Suppressor macrophage treated with lipopolysaccharide for 1 hour (primary cell): ENCODE data around the gene TMED4.

ENCODE experiments used
- DNase-seq, 3 donors: peaks; one replicate each; pipeline ENCODE4 v3.0.0-alpha.2; 2020 to 2022

The TMED4 gene

DNA sequence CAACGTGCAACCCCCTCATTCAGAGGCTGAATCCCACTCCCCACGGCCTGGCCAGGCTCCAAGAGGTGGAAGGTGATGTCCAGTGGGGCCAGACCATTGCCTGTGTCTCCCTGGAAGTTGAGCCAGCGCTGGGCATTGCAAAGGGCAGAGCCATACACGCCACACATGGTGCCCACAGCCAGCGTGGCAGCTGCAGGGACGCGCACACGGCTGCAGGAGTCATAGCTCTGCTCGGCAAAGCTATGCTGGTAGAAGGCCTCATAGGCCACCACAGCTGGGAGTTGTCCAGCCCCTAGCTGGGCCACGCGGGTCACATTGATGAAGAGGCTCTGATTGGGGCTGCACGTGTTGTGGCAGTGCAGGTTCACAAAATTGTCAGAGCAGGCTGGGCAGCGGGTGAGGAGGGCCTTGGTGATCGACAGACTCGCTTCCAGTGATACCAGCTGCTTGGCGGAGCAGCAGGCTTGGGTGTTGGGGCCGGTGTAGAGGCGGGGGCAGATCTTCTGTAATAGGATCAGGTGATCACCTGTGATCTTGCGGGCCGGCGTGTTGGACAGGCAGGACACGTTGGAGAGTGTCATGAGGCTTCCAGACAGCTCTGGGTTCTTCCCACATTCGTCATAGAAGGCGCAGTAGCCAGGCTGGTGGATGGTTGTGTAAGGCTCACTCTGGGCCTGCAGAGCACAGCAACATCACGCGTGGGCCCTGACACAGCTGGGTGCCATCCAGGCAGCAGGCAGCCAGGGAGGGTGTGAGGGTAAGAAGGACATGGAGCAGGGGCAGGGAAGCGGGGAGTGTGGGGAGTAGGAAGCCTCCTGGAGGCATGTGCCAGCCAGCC is 42.1 kb downstream of the TMED4 start:
- no peak for DNase-seq

DNA sequence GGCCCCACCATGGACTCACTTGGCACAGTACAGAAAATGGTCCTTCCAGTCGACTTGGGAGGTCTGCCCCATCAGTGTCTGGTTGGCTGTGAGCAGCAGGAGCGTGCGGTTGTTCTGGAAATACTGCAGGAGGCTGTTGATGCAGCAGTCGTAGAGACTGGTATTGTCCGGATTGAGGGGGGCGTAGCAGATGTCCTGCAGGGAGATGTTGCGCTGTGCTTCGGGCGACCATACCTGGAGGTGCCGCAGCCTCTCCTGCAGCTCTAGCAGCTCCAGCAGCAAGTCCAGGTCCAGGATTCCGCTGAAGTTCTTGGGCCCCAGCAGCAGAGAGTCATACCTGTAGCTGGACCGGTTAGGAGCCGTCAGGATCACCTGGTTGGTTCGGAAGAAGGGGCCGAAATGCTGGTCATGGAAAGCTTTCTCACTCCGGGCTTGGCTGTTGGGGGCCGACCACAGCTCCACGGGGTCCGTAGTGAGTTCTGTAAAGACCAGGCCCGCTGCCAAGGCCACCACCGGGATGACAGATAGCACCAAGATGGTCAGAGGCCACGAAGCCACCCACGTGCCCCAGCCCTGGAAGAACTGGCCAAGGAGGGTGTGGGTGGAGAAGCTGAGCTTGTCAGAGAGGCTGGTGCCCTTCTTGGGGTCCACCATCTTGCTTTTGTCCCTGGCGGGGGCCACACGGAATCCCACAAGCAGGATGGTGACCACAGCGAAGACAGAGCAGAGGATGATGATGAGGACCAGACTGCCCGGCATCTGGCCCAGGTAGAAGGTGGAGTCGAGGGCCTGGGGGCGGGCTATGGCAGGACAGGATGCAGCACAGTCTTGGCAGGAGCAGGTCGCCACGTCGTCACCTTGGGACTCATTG is 43.0 kb downstream of the TMED4 start:
- DNase-seq, result no peak

DNA sequence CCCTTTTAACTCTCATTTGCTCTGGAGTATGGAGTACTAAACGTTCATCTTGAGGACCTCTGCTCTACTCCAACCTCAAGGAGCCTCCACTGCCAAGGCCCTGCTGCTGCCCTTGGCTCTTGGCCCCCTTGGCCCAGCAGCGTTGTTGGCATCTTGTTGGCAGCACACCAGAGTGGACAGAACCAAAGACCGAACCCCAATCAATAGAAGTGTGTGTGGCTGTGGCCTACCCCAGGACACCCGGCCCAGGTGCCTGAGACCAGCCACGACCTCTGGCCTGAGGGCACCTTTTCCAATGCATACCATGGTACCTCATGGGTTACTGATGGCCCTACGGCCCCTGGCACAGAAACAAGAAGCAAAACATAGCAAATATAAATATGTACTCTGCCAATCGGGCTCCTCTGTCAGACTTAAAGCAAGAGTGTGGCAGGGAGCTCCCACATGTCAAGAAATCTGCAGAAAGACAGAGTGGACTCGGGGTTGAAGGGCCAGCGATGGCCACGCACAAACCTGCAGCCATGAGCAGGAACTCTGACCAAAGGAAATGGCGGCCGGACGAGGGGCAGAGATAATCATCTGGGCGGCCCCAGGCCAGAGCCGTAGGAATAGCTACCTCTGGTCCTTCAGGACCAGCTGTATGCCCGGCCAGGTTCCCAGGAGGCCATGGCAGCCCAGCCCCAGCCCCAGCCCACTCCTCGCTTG is 43.8 kb downstream of the TMED4 start:
- no peak for DNase-seq

DNA sequence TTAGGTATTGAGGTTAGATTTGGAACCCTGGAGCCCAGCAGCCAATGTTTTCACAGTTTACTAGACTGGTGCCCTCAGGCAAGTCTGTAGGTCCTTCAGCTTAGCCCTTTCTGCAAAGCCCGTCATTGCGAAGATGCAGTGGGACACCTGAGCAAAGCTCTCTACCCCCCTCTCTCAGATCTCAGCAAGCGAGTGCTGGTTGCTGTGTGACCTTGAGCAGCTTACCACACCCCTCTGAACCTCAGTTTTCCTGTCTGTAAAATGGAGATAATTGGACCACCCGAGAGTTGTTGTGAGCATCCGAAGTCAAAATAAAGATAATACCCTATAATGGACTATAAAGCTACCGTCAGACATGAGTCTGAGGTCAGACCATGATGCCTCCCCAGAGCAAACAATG is 44.6 kb downstream of the TMED4 start:
- no peak for DNase-seq

DNA sequence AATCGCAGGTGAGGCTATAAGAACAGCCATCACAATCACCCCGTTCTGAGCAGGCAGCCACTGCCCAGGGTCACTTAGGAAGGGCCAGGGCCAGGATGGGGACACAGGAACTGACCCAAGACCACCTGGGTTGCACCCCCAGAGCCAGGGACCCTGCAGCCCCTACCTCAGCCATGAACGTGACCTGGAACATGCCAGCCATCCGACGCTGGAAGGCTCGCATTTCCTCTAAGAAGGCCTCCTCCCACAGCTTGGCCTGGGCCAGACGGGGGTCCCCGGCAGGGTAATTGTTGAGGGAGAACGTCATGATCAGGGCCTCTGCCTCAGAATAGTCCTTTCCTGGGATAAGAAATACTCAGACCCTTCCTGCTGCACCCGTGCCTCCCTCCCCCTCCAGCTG is 45.9 kb downstream of the TMED4 start:
- no peak for DNase-seq

DNA sequence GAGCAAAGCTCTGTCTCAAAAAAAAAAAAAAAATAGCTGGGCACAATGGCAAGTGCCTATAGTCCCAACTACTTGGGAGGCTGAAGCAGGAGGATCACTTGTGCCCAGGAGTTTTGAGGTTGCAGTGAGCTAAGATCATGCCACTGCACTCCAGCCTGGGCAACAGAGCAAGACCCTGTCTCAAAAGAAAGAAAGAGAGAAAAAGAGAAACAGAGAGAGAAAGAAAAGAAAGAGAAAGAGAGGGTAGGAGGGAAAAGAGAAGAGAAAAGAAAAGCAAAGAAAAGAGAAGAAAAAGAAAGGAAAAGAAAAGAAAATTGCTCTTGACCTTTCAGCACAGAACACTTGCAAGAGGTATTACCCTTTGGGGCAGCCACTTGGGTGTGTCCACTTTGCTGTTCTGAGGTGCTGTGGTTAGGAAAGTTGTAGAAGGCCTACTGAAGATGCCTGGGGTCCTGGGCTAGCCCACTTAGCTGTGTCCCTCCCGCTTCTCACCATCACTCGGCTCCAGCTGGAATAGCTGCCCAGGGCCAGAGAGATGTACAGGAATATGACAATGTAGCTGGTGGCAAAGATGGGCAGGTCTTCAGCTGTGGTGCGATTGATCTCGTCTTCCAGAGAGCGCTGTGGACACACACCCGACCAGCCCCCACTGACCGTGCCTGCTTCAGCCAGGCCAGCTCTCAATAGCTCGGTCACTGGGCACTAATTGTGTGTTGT is 46.5 kb downstream of the TMED4 start:
- no peak for DNase-seq

DNA sequence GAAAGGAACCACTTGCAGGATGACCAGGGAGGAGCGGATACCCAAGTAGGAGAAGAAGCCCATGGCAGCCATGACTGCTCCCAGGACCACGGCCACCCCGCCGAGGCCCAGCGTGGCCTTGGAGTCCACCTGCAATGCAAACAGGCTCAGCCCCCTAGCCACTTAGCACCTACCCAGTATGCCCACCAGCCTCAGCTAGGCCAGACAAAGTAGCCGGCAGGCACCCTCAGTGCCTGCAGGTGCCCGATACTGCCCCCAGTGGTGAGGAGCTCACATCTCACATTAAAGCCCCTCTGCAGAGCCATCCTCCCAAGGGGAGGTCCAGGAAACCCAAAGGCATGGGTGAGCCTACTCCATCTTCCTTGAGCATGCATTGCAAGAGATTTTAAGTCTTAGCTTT is 47.5 kb downstream of the TMED4 start:
- peak; percentile 58 to 77 (median 63) for DNase-seq

DNA sequence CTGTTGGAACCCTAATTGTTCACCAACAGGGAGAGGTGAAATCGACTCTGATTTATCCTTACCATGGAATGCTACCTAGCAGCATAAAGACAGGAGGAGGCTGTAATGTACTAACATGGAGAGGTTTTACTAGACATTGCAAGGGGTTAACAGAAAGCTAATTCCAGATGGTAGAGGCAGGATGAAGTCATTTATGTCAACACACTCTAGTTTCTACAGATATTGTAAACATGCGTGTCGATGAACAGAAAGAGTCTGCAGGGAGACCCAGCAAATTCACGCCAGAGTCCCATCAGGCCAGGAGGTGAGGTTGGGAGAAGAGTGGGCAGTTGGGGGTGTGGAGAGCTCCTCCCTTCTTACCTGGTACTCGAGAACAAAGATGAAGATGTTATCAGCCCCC is 47.9 kb downstream of the TMED4 start:
- peak in 1 of 3 donors; percentile 16 for DNase-seq

DNA sequence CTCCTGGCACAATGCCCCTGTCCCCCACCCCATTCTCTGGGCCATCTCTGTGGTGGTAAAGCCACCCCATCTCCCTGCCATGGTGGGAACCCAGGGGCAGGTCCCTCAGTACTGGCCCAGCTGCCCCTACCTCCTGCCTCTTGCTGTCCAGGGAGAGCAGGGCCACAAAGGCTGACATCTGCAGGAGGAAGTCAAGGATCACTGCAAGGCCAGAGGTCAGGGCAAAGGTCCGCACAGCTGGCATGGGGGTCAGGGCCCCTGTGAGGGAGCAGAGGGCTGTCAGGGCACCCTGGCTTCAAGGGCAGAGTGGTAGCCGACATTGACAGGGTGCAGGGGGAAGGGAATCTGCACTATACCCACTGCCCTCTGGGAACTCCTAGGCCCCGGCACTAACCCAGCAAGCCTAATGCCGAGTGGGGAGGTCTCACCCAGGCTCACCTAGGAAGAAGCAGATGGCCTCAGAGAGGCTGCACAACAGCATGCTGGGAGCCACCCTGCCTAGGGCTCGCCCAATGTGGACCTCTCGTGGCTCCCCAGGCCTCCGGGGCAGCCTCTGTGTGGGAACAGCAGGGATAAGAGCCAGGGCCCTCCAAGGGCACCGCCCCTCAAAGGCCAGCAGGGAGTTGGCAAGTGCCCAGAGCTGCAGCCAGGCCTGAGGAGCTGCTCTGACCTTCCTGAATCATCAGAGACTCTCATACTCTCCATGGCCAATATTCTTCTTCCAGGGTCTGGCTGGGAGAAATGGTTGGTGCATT is 48.6 kb downstream of the TMED4 start:
- DNase-seq, result peak in 1 of 3 donors; percentile 16

DNA sequence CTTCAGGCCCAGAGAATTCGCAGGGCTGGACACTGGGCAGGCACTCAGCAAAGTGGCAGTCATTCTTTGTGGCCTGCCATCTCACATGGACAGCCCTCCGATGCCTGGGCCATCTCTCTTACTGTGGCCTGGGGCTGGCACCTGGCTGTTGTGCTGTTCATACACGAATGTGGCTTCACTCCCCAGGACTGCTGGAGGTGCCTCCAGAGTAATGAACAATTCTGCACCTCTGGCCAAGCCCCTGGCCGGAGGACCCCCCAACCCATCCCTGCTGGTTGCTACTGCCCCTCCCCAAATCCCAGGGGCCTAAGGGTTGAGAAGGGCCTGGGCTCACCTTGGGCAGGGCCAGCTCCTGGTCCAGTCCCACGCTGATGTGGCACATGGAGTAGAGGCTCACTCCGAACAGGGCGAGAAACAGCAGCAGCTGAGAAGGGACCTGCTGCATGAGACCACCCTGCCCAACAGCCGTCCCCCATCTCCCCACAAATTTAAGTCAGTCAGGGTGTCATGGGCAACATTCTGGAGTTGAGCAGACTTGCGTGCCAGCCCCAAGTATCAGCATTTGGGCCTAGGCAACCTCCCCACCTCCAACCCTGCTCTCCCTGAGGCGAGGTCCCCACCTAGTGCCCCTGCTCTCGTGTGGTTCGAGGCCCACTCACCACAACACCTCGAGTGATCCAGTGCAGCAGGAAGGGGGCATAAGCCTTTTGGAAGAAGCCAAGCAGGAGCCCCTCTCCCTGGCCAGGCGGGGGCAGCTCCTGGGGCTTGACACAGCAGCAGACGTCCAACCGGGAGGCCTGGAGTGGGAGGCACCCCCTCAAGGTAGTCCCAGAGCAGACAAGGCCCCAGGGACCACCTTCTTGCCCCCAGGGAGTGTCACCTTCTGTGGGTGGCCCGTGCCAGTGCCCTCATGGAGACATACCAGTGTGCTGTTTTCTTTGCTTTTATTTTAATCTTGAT is 50.3 kb downstream of the TMED4 start:
- no peak for DNase-seq

DNA sequence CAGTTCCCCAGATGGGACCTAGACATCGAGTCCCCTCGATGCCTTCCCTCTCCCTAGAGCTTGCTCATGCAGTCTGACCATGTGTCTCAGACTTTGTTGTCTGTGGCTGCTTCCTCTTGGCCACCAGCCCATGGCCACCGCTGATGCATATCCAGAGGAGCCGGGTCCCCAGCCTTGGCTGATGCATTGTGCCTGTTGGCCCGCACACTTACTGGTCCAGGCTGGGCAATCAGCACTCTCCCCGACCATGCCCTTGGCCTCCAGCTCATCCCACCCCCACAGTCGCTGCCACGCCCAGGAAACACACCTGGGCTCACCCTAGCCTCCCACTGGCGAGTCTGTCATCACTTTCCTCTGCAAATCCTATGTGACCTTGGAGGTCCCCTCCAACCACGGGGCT is 51.0 kb downstream of the TMED4 start:
- DNase-seq, result peak in 1 of 3 donors; percentile 7
